GM23338 (cell line): ENCODE data around the gene SORCS2. TPM values are rescaled to one million over a fixed set of nuclear protein-coding genes. Genes with fewer than 3 reads are reported as not detected.

Experiments used
- ATAC-seq: fragments of 200-7000 bp; cut with Tn5 transposase; 3 replicates; pipeline ENCODE4 v1.9.1; 2020
- DNase-seq: peaks from one replicate; pipeline ENCODE4 v3.0.0-alpha.2; 2015; ENCODE audit warnings: low spot score
- H2AFZ ChIP-seq: fragments of 200-600 bp; sonication (generic); 2 replicates; pipeline ENCODE4 v1.8.0; 2016; ENCODE audit warnings: antibody characterized with exemption, mild to moderate bottlenecking, moderate library complexity
- H3F3A ChIP-seq: fragments of 200-600 bp; sonication (generic); replicated peaks from 2 replicates; pipeline ENCODE4 v1.8.0; 2017; ENCODE audit warnings: antibody characterized with exemption, mixed run types, low read depth
- H3K27ac ChIP-seq: fragments of 200-600 bp; sonication (generic); 2 replicates; pipeline ENCODE4 v1.6.1; 2016; ENCODE audit warnings: low read depth
- H3K27me3 ChIP-seq: fragments of 200-600 bp; sonication (generic); 2 replicates; pipeline ENCODE4 v1.8.0; 2016; ENCODE audit warnings: mild to moderate bottlenecking, mixed run types, moderate library complexity; ENCODE audit not compliant: insufficient read depth
- H3K36me3 ChIP-seq: fragments of 200-600 bp; sonication (generic); 2 replicates; pipeline ENCODE4 v1.8.0; 2016; ENCODE audit warnings: mild to moderate bottlenecking; ENCODE audit not compliant: insufficient read depth
- H3K4me1 ChIP-seq: fragments of 200-600 bp; sonication (generic); 2 replicates; pipeline ENCODE4 v1.8.0; 2016; ENCODE audit warnings: mild to moderate bottlenecking, moderate library complexity; ENCODE audit not compliant: insufficient read depth
- H3K4me2 ChIP-seq: fragments of 200-600 bp; sonication (generic); 2 replicates; pipeline ENCODE4 v1.7.1; 2017; ENCODE audit warnings: mixed run types
- H3K4me3 ChIP-seq: fragments of 200-600 bp; sonication (generic); 2 replicates; pipeline ENCODE4 v1.6.1; 2016; ENCODE audit warnings: mixed run types
- H3K79me2 ChIP-seq: fragments of 200-600 bp; sonication (generic); replicated peaks from 2 replicates; pipeline ENCODE4 v1.8.0; 2017; ENCODE audit warnings: mild to moderate bottlenecking; ENCODE audit not compliant: insufficient read depth
- H3K9me2 ChIP-seq: fragments of 200-600 bp; sonication (generic); 2 replicates; pipeline ENCODE4 v1.8.0; 2017; ENCODE audit not compliant: insufficient read depth
- H4K20me1 ChIP-seq: fragments of 200-600 bp; sonication (generic); replicated peaks from 2 replicates; pipeline ENCODE4 v1.8.0; 2017; ENCODE audit warnings: mild to moderate bottlenecking; ENCODE audit not compliant: insufficient read depth
- H3K27ac Mint-ChIP-seq: 2 replicates; pipeline ENCODE4 v1.8.0; 2020; ENCODE audit warnings: inconsistent platforms, mild to moderate bottlenecking, moderate library complexity, mixed read lengths
- H3K27me3 Mint-ChIP-seq: 3 replicates; pipeline ENCODE4 v1.8.0; 2022; ENCODE audit warnings: low read depth, mild to moderate bottlenecking, moderate library complexity, mixed read lengths, inconsistent platforms; ENCODE audit not compliant: insufficient read depth, poor library complexity
- H3K36me3 Mint-ChIP-seq: 3 replicates; pipeline ENCODE4 v1.8.0; 2021; ENCODE audit warnings: low read depth, mild to moderate bottlenecking, inconsistent platforms, moderate library complexity, mixed read lengths
- H3K4me1 Mint-ChIP-seq: 3 replicates; pipeline ENCODE4 v1.8.0; 2020; ENCODE audit warnings: mild to moderate bottlenecking, inconsistent platforms, mixed read lengths
- H3K4me3 Mint-ChIP-seq: 3 replicates; pipeline ENCODE4 v1.8.0; 2021; ENCODE audit warnings: moderate library complexity, mild to moderate bottlenecking, inconsistent platforms, mixed read lengths
- H3K9me3 Mint-ChIP-seq: 3 replicates; pipeline ENCODE4 v1.8.0; 2020; ENCODE audit warnings: moderate library complexity, mild to moderate bottlenecking, inconsistent platforms, mixed read lengths
- ETS1 ChIP-seq: IDR thresholded peaks from 2 replicates; pipeline ENCODE4 v1.6.1; 2016; ENCODE audit warnings: antibody characterized with exemption
- EZH2 ChIP-seq: fragments of 200-600 bp; sonication (generic); IDR thresholded peaks from one replicate; pipeline ENCODE4 v1.8.0; 2017; ENCODE audit warnings: antibody characterized with exemption, mild to moderate bottlenecking, low read depth; ENCODE audit not compliant: unreplicated experiment
- JUNB ChIP-seq: IDR thresholded peaks from one replicate; pipeline ENCODE4 v1.6.1; 2016; ENCODE audit warnings: antibody characterized with exemption; ENCODE audit not compliant: unreplicated experiment
- NANOG ChIP-seq: IDR thresholded peaks from 2 replicates; pipeline ENCODE4 v1.6.1; 2016; ENCODE audit warnings: antibody characterized with exemption, borderline replicate concordance
- POLR2AphosphoS5 ChIP-seq: IDR thresholded peaks from 2 replicates; pipeline ENCODE4 v1.6.1; 2016; ENCODE audit warnings: antibody characterized with exemption, low read depth
- REST ChIP-seq: IDR thresholded peaks from one replicate; pipeline ENCODE4 v1.6.1; 2018; ENCODE audit warnings: antibody characterized with exemption; ENCODE audit not compliant: unreplicated experiment
- ZNF114 ChIP-seq: fragments of 250-450 bp; sonication (Bioruptor Pico); IDR thresholded peaks from 2 replicates; pipeline ENCODE4 v1.5.0; 2020; ENCODE audit warnings: mild to moderate bottlenecking, moderate library complexity
- polyA plus RNA-seq: library from polyadenylated mRNA; unstranded; fragments of >200 nt; fragmentation: Nextera tagmentation; extraction: Ambion mirVana; gene quantifications from 2 replicates; pipeline ENCODE4 v1.2.1, GENCODE V29; 2016
- total RNA-seq: library from RNA; depleted of rRNA; stranded (reverse); fragments of >200 nt; shearing (Covaris generic); gene quantifications from 2 replicates; pipeline ENCODE4 v1.2.3, GENCODE V29; 2014
- TF ChIP-seq, protein P1 (sequence below): fragments of 250-450 bp; sonication (Bioruptor Pico); IDR thresholded peaks from 2 replicates; pipeline ENCODE4 v1.5.0; 2020; ENCODE audit warnings: mild to moderate bottlenecking, moderate library complexity

The SORCS2 gene
- total and polyA plus RNA-seq, 2 experiments from 2014 or later, result 0.47 to 2.4 TPM

DNA sequence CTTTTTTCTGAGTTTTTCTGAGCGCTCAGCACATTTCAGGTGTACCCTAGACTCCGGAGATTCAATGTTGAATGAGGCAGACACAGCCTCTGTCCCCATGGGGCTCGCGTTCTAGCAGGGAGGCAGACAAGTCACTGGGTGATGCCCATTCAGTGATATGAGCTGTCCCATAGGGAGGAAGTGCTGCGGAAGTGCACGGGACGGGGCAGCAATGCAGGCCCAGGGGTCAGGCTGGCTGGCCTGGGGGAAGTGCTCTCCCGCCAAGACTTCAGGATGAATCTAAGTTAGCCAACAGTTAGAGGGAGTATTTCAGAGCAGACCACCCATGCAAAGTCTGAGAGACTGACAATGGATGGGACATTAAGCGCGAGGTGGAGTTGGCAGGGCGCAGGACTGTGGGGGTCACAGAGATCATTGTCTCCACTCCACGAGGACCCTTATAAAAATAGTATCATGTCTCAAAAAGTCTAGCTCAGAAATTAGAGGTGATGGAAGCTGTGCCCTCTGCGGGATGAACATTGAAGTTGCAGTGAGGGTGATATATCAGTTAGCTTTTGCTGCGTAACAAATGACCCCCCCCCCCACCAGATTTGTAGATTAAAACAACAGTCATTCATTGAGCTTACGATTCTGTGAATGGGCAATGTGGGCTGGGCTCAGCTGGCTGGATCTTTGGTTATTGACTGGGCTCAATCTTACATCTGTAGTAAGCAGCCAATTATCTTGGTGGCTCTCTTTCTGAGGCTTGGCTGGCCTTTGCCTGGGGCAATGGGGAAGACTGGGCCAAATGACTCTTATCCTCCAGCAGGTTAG, 226.0 kb downstream of the SORCS2 start:
- Mint-ChIP-seq H3K36me3 (0 out of 3 replicates have a peak, but pooled peaks cover 2% of the 10 kb centered on the region), H3K27me3 (peaks cover 52% of the 10 kb centered on the region), H3K9me3 (peaks cover 11% of the 10 kb centered on the region), H3K4me1 (peaks cover 26% of the 10 kb centered on the region), H3K27ac (no peak overlapping the region), H3K4me3 (no peak overlapping the region)
- ATAC-seq (no peak), DNase-seq (no peak)
- Histone ChIP-seq H3K36me3 (no peaks in the 10 kb centered on the region), H3K4me2 (no peak overlapping the region), H3F3A (no peaks in the 10 kb centered on the region), H2AFZ (no peak overlapping the region), H3K27me3 (peaks cover 32% of the 10 kb centered on the region), H3K27ac (no peak overlapping the region), H3K4me3 (no peak overlapping the region), H3K4me1 (peaks cover 14% of the 10 kb centered on the region; the same call in 1 of the 2 replicates), H3K9me2 (no peaks in the 10 kb centered on the region), H3K79me2 (no peaks in the 10 kb centered on the region), H4K20me1 (no peaks in the 10 kb centered on the region; the same call in 1 of the 2 replicates)
- TF ChIP-seq, protein P1, sequence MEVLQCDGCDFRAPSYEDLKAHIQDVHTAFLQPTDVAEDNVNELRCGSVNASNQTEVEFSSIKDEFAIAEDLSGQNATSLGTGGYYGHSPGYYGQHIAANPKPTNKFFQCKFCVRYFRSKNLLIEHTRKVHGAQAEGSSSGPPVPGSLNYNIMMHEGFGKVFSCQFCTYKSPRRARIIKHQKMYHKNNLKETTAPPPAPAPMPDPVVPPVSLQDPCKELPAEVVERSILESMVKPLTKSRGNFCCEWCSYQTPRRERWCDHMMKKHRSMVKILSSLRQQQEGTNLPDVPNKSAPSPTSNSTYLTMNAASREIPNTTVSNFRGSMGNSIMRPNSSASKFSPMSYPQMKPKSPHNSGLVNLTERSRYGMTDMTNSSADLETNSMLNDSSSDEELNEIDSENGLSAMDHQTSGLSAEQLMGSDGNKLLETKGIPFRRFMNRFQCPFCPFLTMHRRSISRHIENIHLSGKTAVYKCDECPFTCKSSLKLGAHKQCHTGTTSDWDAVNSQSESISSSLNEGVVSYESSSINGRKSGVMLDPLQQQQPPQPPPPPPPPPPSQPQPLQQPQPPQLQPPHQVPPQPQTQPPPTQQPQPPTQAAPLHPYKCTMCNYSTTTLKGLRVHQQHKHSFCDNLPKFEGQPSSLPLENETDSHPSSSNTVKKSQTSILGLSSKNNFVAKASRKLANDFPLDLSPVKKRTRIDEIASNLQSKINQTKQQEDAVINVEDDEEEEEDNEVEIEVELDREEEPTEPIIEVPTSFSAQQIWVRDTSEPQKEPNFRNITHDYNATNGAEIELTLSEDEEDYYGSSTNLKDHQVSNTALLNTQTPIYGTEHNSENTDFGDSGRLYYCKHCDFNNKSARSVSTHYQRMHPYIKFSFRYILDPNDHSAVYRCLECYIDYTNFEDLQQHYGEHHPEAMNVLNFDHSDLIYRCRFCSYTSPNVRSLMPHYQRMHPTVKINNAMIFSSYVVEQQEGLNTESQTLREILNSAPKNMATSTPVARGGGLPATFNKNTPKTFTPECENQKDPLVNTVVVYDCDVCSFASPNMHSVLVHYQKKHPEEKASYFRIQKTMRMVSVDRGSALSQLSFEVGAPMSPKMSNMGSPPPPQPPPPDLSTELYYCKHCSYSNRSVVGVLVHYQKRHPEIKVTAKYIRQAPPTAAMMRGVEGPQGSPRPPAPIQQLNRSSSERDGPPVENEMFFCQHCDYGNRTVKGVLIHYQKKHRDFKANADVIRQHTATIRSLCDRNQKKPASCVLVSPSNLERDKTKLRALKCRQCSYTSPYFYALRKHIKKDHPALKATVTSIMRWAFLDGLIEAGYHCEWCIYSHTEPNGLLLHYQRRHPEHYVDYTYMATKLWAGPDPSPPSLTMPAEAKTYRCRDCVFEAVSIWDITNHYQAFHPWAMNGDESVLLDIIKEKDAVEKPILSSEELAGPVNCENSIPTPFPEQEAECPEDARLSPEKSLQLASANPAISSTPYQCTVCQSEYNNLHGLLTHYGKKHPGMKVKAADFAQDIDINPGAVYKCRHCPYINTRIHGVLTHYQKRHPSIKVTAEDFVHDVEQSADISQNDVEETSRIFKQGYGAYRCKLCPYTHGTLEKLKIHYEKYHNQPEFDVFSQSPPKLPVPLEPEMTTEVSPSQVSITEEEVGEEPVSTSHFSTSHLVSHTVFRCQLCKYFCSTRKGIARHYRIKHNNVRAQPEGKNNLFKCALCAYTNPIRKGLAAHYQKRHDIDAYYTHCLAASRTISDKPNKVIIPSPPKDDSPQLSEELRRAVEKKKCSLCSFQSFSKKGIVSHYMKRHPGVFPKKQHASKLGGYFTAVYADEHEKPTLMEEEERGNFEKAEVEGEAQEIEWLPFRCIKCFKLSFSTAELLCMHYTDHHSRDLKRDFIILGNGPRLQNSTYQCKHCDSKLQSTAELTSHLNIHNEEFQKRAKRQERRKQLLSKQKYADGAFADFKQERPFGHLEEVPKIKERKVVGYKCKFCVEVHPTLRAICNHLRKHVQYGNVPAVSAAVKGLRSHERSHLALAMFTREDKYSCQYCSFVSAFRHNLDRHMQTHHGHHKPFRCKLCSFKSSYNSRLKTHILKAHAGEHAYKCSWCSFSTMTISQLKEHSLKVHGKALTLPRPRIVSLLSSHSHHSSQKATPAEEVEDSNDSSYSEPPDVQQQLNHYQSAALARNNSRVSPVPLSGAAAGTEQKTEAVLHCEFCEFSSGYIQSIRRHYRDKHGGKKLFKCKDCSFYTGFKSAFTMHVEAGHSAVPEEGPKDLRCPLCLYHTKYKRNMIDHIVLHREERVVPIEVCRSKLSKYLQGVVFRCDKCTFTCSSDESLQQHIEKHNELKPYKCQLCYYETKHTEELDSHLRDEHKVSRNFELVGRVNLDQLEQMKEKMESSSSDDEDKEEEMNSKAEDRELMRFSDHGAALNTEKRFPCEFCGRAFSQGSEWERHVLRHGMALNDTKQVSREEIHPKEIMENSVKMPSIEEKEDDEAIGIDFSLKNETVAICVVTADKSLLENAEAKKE (CRISPR knock-in tag), result no peak

GRCh38 chr4:7419961-7420660, 227.8 kb downstream of the SORCS2 start:
- ATAC-seq (peak; percentile 43), DNase-seq (no peak)
- H3K27me3 ChIP-seq, result peaks cover 17% of the 10 kb centered on the region
- Mint-ChIP-seq H3K27me3 (peaks cover 35% of the 10 kb centered on the region), H3K4me1 (peaks cover 10% of the 10 kb centered on the region), H3K36me3 (0 out of 3 replicates have a peak, but pooled peaks cover 2% of the 10 kb centered on the region), H3K27ac (no peak overlapping the region), H3K9me3 (peaks cover 11% of the 10 kb centered on the region), H3K4me3 (no peak overlapping the region)
- no peak overlapping the region for H3K4me3 ChIP-seq
- no peaks in the 10 kb centered on the region for H3K9me2 ChIP-seq
- H2AFZ ChIP-seq, result no peak overlapping the region
- no peak overlapping the region for H3K27ac ChIP-seq
- H3K4me2 ChIP-seq, result no peak overlapping the region
- H3K79me2 ChIP-seq, result no peaks in the 10 kb centered on the region
- H3K36me3 ChIP-seq, result no peaks in the 10 kb centered on the region
- H4K20me1 ChIP-seq, result no peaks in the 10 kb centered on the region; the same call in 1 of the 2 replicates
- H3F3A ChIP-seq, result no peaks in the 10 kb centered on the region
- peaks cover 3% of the 10 kb centered on the region; the same call in 1 of the 2 replicates for H3K4me1 ChIP-seq
- TF ChIP-seq NANOG, result no peak
- no peak for TF ChIP-seq ZNF114 (CRISPR knock-in tag)
- no peak for TF ChIP-seq POLR2AphosphoS5
- TF ChIP-seq ETS1, result no peak
- TF ChIP-seq REST, result no peak
- TF ChIP-seq EZH2, result no peak
- no peak for TF ChIP-seq JUNB
